K562 (cell line): ENCODE measurements around the gene ACKR3. TPM values are rescaled to one million over a fixed set of nuclear protein-coding genes. Genes with fewer than 3 reads are reported as not detected.

Experiments used
- ATAC-seq: fragments of 200-7000 bp; cut with Tn5 transposase; 3 replicates; pipeline ENCODE4 v1.9.1; 2020; ENCODE audit warnings: moderate library complexity
- BruUV-seq: library from RNA; stranded (reverse); fragments of 400-500 nt; replicated peaks from 2 replicates; lab custom pipeline; 2021; lab: Mats Ljungman, UMichigan
- CTCF ChIA-PET: fragments of 300-600 bp; formaldehyde crosslinking; extraction: SDS; loops from one replicate; lab custom pipeline; 2021; ENCODE audit warnings: low intra/inter-chr PET ratio; lab: Yijun Ruan, JAX
- POLR2A ChIA-PET: fragments of 300-600, 350-650 bp; sonication (Branson Sonifier 250); formaldehyde crosslinking; extraction: SDS; loops from one replicate; lab custom pipeline; 2021; ENCODE audit warnings: antibody characterized with exemption, inconsistent platforms; lab: Yijun Ruan, JAX
- DNase-seq, 4 experiments: peaks; one replicate each; pipeline versions ENCODE4 v3.0.0 to v3.0.0-alpha.2; 2011 to 2018; ENCODE audit warnings: low spot score in 3 of 4, mixed read lengths in 3 of 4; ENCODE audit errors: extremely low read depth in 1 of 4
- FAIRE-seq: peaks from 2 replicates; lab custom pipeline; 2011; peaks lifted over from hg19 to GRCh38; lab: Jason Lieb, UNC
- H2AFZ ChIP-seq: 2 replicates; pipeline ENCODE4 v1.6.0; 2011; ENCODE audit warnings: low read depth, low read length, control low read depth, inconsistent platforms
- H3K27ac ChIP-seq: fragments of 200-600 bp; 3 replicates; pipeline ENCODE4 v1.8.0; 2011; ENCODE audit warnings: low read depth, mild to moderate bottlenecking, control low read depth, inconsistent platforms, low read length, moderate library complexity, mixed read lengths; ENCODE audit errors: extremely low read depth
- H3K27me3 ChIP-seq, 2 experiments: fragments of 300-600 bp in 1 of 2; 2 replicates in 1 of 2; 3 replicates in 1 of 2; pipeline versions ENCODE4 v1.6.0 to v1.8.0; 2011; ENCODE audit warnings: inconsistent platforms in 2 of 2, low read length in 2 of 2, mild to moderate bottlenecking in 1 of 2, mixed read lengths in 1 of 2, moderate library complexity in 1 of 2; ENCODE audit not compliant: control insufficient read depth in 2 of 2, insufficient read depth in 2 of 2
- H3K36me3 ChIP-seq: fragments of 300-600 bp; 3 replicates; pipeline ENCODE4 v1.8.0; 2011; ENCODE audit warnings: mild to moderate bottlenecking, low read length, inconsistent platforms; ENCODE audit not compliant: control insufficient read depth, insufficient read depth
- H3K4me1 ChIP-seq, 2 experiments: fragments of 200-600 bp in 1 of 2; replicated peaks in 1 of 2; 2 replicates in 1 of 2; 3 replicates in 1 of 2; pipeline versions ENCODE4 v1.5.1 to v1.8.0; 2011; ENCODE audit warnings: inconsistent platforms in 2 of 2, low read length in 2 of 2, mild to moderate bottlenecking in 1 of 2, mixed read lengths in 1 of 2, moderate library complexity in 1 of 2; ENCODE audit not compliant: control insufficient read depth in 2 of 2, insufficient read depth in 2 of 2
- H3K4me2 ChIP-seq: 2 replicates; pipeline ENCODE4 v1.6.1; 2011; ENCODE audit warnings: low read length, control low read depth, inconsistent platforms, mixed read lengths; ENCODE audit not compliant: insufficient read depth
- H3K4me3 ChIP-seq: fragments of 200-600 bp; sonication (generic), shearing (Covaris generic); 2 replicates; pipeline ENCODE4 v1.5.1; 2016; ENCODE audit warnings: control low read depth, inconsistent platforms
- H3K79me2 ChIP-seq: fragments of 200-600 bp; 3 replicates; pipeline ENCODE4 v1.8.0; 2011; ENCODE audit warnings: low read length, inconsistent platforms; ENCODE audit not compliant: control insufficient read depth, insufficient read depth
- H3K9ac ChIP-seq, 2 experiments: 2 replicates each; pipeline versions ENCODE4 v1.6.0 to v1.6.1; 2011; ENCODE audit warnings: low read depth in 2 of 2, low read length in 2 of 2, control low read depth in 1 of 2, inconsistent platforms in 1 of 2, mild to moderate bottlenecking in 1 of 2, mixed read lengths in 1 of 2; ENCODE audit not compliant: insufficient read depth in 1 of 2
- H3K9me1 ChIP-seq: one replicate; pipeline ENCODE4 v1.6.0; 2011; ENCODE audit warnings: inconsistent platforms, mild to moderate bottlenecking, low read length, moderate library complexity; ENCODE audit not compliant: control insufficient read depth, insufficient read depth
- H3K9me3 ChIP-seq: replicated peaks from 2 replicates; pipeline ENCODE4 v1.5.1; 2011; ENCODE audit warnings: low read depth, low read length, inconsistent platforms; ENCODE audit not compliant: control insufficient read depth, insufficient read depth
- H4K20me1 ChIP-seq: replicated peaks from 2 replicates; pipeline ENCODE4 v1.6.1; 2011; ENCODE audit warnings: low read length, inconsistent platforms, mixed read lengths; ENCODE audit not compliant: control insufficient read depth, insufficient read depth
- CBFB ChIP-seq: sonication (generic); formaldehyde crosslinking; IDR thresholded peaks from 2 replicates; pipeline ENCODE4 v1.4.0; 2020; ENCODE audit warnings: mild to moderate bottlenecking, missing genetic modification reagents
- CTCF ChIP-seq, 3 experiments: IDR thresholded peaks in 2 of 3; conservative IDR thresholded peaks in 1 of 3; 2 replicates each; pipeline ENCODE4 v1.5.1; 2011 to 2012; ENCODE audit warnings: low read length in 3 of 3, mild to moderate bottlenecking in 3 of 3, control low read depth in 2 of 3, improper control_type of control experiment in 1 of 3, inconsistent platforms in 1 of 3, low read depth in 1 of 3, mixed read lengths in 1 of 3, moderate library complexity in 1 of 3; ENCODE audit not compliant: insufficient read depth in 2 of 3
- CXXC5 ChIP-seq: fragments of 250-450 bp; sonication (Bioruptor Pico); IDR thresholded peaks from 2 replicates; pipeline ENCODE4 v1.8.0; 2022; ENCODE audit warnings: inconsistent platforms, mild to moderate bottlenecking, moderate library complexity
- DLX4 ChIP-seq: fragments of 250-450 bp; sonication (Bioruptor Pico); IDR thresholded peaks from 2 replicates; pipeline ENCODE4 v1.6.1; 2021; ENCODE audit warnings: mild to moderate bottlenecking
- HDAC1 ChIP-seq, 2 experiments: fragments of 450-650 bp; IDR thresholded peaks; 2 replicates each; pipeline ENCODE4 v1.6.1; 2016 to 2017; ENCODE audit warnings: inconsistent platforms in 1 of 2, mild to moderate bottlenecking in 1 of 2, moderate library complexity in 1 of 2
- NBN ChIP-seq: fragments of 450-650 bp; IDR thresholded peaks from 2 replicates; pipeline ENCODE4 v1.6.1; 2016; ENCODE audit warnings: low read depth, mild to moderate bottlenecking
- NFXL1 ChIP-seq: fragments of 450-650 bp; formaldehyde crosslinking; IDR thresholded peaks from 2 replicates; pipeline ENCODE4 v1.4.0; 2021; ENCODE audit warnings: mild to moderate bottlenecking
- PHB ChIP-seq: fragments of 250-450 bp; sonication (Bioruptor Pico); IDR thresholded peaks from 2 replicates; pipeline ENCODE4 v1.5.0; 2021
- PRDM10 ChIP-seq: fragments of 450-650 bp; IDR thresholded peaks from 2 replicates; pipeline ENCODE4 v1.6.1; 2018; ENCODE audit not compliant: partially characterized antibody
- SNAPC5 ChIP-seq: fragments of 250-450 bp; sonication (Bioruptor Pico); IDR thresholded peaks from 2 replicates; pipeline ENCODE4 v1.8.0; 2021; ENCODE audit warnings: moderate library complexity, mild to moderate bottlenecking, inconsistent platforms
- ZNF512 ChIP-seq: IDR thresholded peaks from 2 replicates; pipeline ENCODE4 v1.6.1; 2016; ENCODE audit warnings: missing genetic modification characterization, missing compliant biosample characterization
- ZNF695 ChIP-seq: fragments of 450-650 bp; formaldehyde crosslinking; IDR thresholded peaks from 2 replicates; pipeline ENCODE4 v1.4.0; 2020; ENCODE audit warnings: mild to moderate bottlenecking, moderate library complexity
- WGBS: fragments of 100-300 bp; shearing (Covaris generic); methylation state at CpG from one replicate; pipeline ENCODE4 v1.1.6; 2016; ENCODE audit warnings: low coverage, mixed read lengths; ENCODE audit not compliant: insufficient coverage; ENCODE audit errors: missing lambda C conversion rate; 5-methylcytosine and 5-hydroxymethylcytosine counted together
- in situ Hi-C: fragments of 300-500 bp; cut with MboI; formaldehyde crosslinking; loops from 4 replicates; pipeline ENCODE4 v1.15.0; 2018; ENCODE audit warnings: inconsistent platforms, mixed read lengths
- intact Hi-C: fragments of 100-400 bp; cut with micrococcal nuclease; formaldehyde crosslinking; loops from 2 replicates; pipeline ENCODE4 v1.14.2; 2022
- polyA plus RNA-seq, 8 experiments: library from polyadenylated mRNA; depleted of rRNA in 4 of 8; stranded (reverse) in 5 of 8; unstranded in 3 of 8; fragments of >200 nt; fragmentation: Nextera tagmentation in 2 of 8; fragmentation: Illumina TruSeq in 1 of 8; extraction: Ambion mirVana in 2 of 8; extraction: Trizol in 1 of 8; gene quantifications; 2 replicates each; pipeline versions ENCODE4 v1.2.1 to v1.2.3, GENCODE V29; 2011 to 2014; ENCODE audit warnings: inconsistent platforms in 1 of 8, missing spikeins in 1 of 8
- total RNA-seq, 7 experiments: library from RNA; depleted of rRNA in 6 of 7; stranded (reverse); fragments of >200 nt in 6 of 7; fragmentation: Illumina TruSeq in 2 of 7; extraction: Trizol in 2 of 7; gene quantifications; 2 replicates each; pipeline versions ENCODE4 v1.2.1 to v1.2.3, GENCODE V29; 2011 to 2021; ENCODE audit warnings: low replicate concordance in 1 of 7

ACKR3 gene
- total and polyA plus RNA-seq, 9 of the 15 experiments (the other 6 are each of a cell fraction or from before 2014, with no cell fraction given) = 0.07 TPM; not detected in 8

- no peaks in the 10 kb centered on the region for H3K79me2 ChIP-seq
- no peaks in the 10 kb centered on the region for H4K20me1 ChIP-seq
- H3K9me3 ChIP-seq = no peaks in the 10 kb centered on the region
- intact Hi-C loops (no loop called here), in situ Hi-C loops (no loop called here)
- H3K9me1 ChIP-seq = no peaks in the 10 kb centered on the region
- CTCF ChIA-PET = no interaction called here
- no peak overlapping the region for H3K4me2 ChIP-seq
- H2AFZ ChIP-seq = no peak overlapping the region
- no peak overlapping the region for H3K9ac ChIP-seq
- no TSS peak for BruUV-seq
- no peaks in the 10 kb centered on the region for H3K4me1 ChIP-seq
- ATAC-seq = no peak
- WGBS = 0% methylated on average over 4 of the region's 7 CpGs
- H3K4me3 ChIP-seq = no peak overlapping the region
- peaks cover 3 to 36% of the 10 kb centered on the region in 2 experiments; a peak in 3 of 5 replicates for H3K27me3 ChIP-seq
- no peak overlapping the region for H3K27ac ChIP-seq
- POLR2A ChIA-PET = no interaction called here
- no peak for DNase-seq
- H3K36me3 ChIP-seq = no peaks in the 10 kb centered on the region
- no peak for FAIRE-seq
- TF ChIP-seq NBN = no peak
- TF ChIP-seq PRDM10 = no peak
- no peak for TF ChIP-seq ZNF512 (tag)
- no peak for TF ChIP-seq NFXL1 (CRISPR knock-in tag)
- TF ChIP-seq CTCF (IDR thresholded peaks at IDR 0.05 in 2 of 3, conservative IDR thresholded peaks at IDR 0.05 in 1 of 3; ENCODE audit: insufficient read depth in 2 of 3, low read depth in 1 of 3, low read length in 3 of 3) = no peak
- TF ChIP-seq HDAC1 (IDR thresholded peaks at IDR 0.05) = no peak
- no peak for TF ChIP-seq PHB
- TF ChIP-seq ZNF695 = no peak
- TF ChIP-seq SNAPC5 (CRISPR knock-in tag) = no peak
- no peak for TF ChIP-seq CXXC5 (CRISPR knock-in tag)
- no peak for TF ChIP-seq CBFB (CRISPR knock-in tag)
- no peak for TF ChIP-seq DLX4
These were observed 11.9 kb downstream of the ACKR3 start for GRCh38 chr2:236581546-236581945.
